Measurements from ENCODE around the gene UMODL1.
A peak's percentile ranks its signal among the peaks of the same experiment; 100 is the strongest.

Gene UMODL1

GRCh38 chr21:42093991-42094421, 22.9 kb downstream of the UMODL1 start:
- ChIA-PET CTCF (interaction anchor here (0.8 to 1.5 kb wide), 3 partner anchors 13 to 160 kb away, joined by 4 to 7 read pairs (median 4); no protein-coding TSS in a partner anchor), POLR2A (ENCODE audit: low non-redundant PET) (no interaction called here)
- peak; percentile 90 for DNase-seq (ENCODE audit: low spot score)

GRCh38 chr21:42094811-42095210, 23.7 kb downstream of the UMODL1 start:
- H3K27ac ChIP-seq = peak overlapping the region; percentile 85
- no peak for DNase-seq (ENCODE audit: low spot score)
- ChIA-PET POLR2A (ENCODE audit: low non-redundant PET) (no interaction called here), CTCF (no interaction called here)
- no peak for TF ChIP-seq CTCF (conservative IDR thresholded peaks at IDR 0.05; ENCODE audit: low read depth)

More at GRCh38 chr21:42093991-42094421, 22.9 kb downstream of the UMODL1 start:
- no peak for TF ChIP-seq CTCF (conservative IDR thresholded peaks at IDR 0.05; ENCODE audit: low read depth)
- H3K27ac ChIP-seq = peak overlapping the region; percentile 85

- CTCF ChIA-PET = no interaction called here
- DNase-seq (ENCODE audit: low spot score) = no peak
- TF ChIP-seq CTCF (conservative IDR thresholded peaks at IDR 0.05; ENCODE audit: low read depth) = no peak
- POLR2A ChIA-PET (ENCODE audit: low non-redundant PET) = no interaction called here
- no peak overlapping the region for H3K27ac ChIP-seq
These were observed 24.5 kb downstream of the UMODL1 start for GRCh38 chr21:42095581-42095980.

- DNase-seq (ENCODE audit: low spot score) = no peak
- peak overlapping the region; percentile 42; the same call in 1 of the 2 replicates for H3K27ac ChIP-seq
- POLR2A ChIA-PET (ENCODE audit: low non-redundant PET) = no interaction called here
- CTCF ChIA-PET = no interaction called here
- TF ChIP-seq CTCF (conservative IDR thresholded peaks at IDR 0.05; ENCODE audit: low read depth) = no peak
These were observed 25.4 kb downstream of the UMODL1 start for GRCh38 chr21:42096566-42096965.

- no peak for TF ChIP-seq CTCF (conservative IDR thresholded peaks at IDR 0.05; ENCODE audit: low read depth)
- H3K27ac ChIP-seq = peak overlapping the region; percentile 42; the same call in 1 of the 2 replicates
- POLR2A ChIA-PET (ENCODE audit: low non-redundant PET) = no interaction called here
- no peak for DNase-seq (ENCODE audit: low spot score)
- CTCF ChIA-PET = interaction anchor here (0.6 to 1.2 kb wide), 3 partner anchors 20 to 509 kb away, joined by 3 read pairs; no protein-coding TSS in a partner anchor
These were observed 26.2 kb downstream of the UMODL1 start for GRCh38 chr21:42097274-42097673.

- peak; percentile 93 for DNase-seq (ENCODE audit: low spot score)
- ChIA-PET POLR2A (ENCODE audit: low non-redundant PET) (no interaction called here), CTCF (interaction anchor here (0.7 to 1.2 kb wide), 2 partner anchors 19 to 45 kb away, joined by 3 read pairs; no protein-coding TSS in a partner anchor)
- TF ChIP-seq CTCF (conservative IDR thresholded peaks at IDR 0.05; ENCODE audit: low read depth) = no peak
- peak overlapping the region; percentile 74 for H3K27ac ChIP-seq
These were observed 26.8 kb downstream of the UMODL1 start for GRCh38 chr21:42097860-42098454.
